HG03064 (cell line): ENCODE results near the gene ICAM2.
"Not testable (repeated sequence)": the region's sequence is repeated elsewhere in the genome, so short reads cannot be mapped to it uniquely, and the experiment has no call there.

ENCODE experiments used
- ATAC-seq: cut with Tn5 transposase; IDR thresholded peaks from one replicate; pipeline ENCODE4 v1.9.1; 2021; ENCODE audit warnings: low read depth; ENCODE audit not compliant: unreplicated experiment

The ICAM2 gene

DNA sequence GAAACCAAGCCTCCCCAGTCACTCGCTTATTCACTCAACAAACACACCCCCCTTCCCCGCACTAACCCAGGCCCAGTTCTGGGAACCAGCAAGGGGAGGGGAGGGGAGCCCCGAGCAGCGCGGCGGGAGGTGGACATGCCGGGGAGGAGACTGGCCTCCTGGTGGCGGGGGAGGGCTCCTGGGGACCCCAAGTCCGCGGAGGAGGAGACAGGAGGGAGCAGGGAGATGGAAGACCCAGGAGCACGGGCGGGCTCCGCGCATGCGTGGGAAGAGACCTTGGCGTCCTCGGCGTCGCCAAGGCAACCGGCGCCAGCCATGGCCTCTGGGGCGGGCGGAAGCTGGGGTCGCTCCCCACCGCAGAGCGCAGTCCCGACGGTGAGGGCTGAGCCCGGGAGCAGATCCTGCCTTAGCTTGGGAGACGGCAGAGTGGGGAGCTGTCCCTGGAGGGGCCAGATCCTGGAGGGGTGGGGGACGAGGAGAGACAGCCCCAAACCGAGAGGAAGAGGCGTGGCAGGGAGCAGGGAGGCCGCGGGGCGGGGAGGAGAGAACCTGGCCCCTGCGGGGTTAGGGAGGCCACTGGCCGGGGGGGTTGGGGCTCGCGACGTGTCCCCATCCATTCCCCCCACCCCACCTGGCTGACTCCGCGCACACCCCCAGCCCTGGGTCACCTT lies 22.2 kb downstream of the ICAM2 start, which contains the start of gene PRR29:
PRR29 (plus strand) TSS at position 302 of the 671 bp plus-strand sequence; CDS start at position 316, 14 bp downstream.
- ATAC-seq, result no peak

DNA sequence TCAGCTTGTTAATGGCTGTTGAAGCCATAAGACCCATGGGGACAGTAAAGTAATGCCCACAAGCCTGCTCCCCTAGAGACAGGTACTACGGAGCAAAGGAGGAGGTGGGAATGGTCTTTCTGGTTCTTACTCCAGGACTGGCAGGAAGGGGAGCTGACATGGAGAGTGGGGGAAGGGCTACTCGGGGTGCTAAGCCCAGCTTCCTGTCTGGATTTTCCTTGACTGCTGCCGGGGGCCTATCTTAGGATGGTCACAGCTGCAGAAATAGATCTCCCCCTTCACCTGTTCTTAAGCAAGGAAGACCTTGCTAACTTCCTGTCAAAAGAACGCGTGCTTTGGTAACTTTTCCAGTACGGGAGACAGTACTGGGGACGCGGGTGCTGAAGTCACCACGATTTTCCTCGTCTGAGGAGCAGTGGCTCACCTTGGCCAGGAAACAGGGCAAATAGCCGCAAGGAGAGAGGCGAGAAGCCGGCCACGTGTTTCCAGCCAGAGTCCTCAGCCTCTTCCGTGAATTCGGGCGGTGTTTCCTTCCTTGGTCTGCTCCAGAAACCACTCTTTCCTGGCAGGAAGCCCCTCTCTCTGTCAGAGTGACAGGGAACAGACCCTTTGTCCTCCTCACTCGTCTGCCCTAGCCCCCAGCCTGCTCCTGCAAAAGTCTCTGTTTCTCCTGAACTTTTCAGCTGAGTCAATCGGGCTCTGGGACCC lies 22.9 kb downstream of the ICAM2 start:
- no peak for ATAC-seq

DNA sequence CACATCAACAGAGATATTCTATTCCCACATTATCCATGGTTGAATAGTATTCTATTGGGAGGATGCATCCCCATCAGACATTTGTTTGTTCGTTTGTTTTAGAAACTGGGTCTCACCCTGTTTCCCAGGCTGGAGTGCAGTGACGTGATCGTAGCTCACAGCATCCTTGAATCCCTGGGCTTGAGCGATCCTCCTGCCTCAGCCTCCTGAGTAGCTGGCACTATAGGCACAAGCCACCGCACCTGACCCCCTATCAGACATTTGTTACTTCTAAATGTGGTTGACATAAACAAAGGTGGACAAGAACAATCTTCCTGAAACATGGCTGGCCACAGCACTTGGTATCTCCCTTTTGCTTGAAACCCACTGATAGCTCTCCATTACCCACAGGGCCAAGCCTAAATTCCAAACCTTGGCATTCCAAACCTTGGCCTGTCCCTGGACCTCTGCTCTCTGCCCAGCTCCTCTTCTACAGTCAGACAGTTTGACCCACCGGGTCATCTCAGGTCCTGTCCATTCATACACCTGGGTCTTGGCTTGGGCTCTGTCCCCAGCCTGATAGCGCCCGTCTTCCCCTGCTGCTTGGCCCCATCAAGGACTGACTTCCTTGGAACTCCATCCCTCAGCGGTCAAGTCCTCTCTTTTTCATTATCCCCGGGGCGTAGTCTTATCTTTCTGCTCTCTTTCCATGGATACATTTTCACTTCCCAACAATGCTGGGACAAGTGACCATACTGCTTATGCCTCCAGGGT lies 23.8 kb downstream of the ICAM2 start:
- no peak for ATAC-seq

DNA sequence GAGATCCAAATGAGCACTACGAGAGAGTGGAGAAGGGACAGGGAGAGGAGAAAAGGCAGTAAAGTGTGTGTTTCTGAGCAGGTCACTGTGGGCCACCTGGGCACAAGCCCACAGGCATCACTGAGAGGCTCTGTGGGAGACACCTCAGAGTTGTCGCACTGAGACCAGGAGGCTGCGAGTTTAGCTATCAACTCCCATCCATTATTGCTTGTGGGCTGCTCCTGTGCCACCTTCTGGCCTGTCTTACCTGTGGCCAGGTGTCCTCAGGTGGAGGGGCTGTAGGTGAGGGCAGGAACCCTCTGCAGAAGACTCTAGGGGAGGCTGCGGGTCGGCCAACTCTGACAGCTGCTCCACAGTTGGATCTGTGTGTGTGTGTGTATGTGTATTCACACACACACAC lies 24.8 kb downstream of the ICAM2 start:
- ATAC-seq, result no peak

DNA sequence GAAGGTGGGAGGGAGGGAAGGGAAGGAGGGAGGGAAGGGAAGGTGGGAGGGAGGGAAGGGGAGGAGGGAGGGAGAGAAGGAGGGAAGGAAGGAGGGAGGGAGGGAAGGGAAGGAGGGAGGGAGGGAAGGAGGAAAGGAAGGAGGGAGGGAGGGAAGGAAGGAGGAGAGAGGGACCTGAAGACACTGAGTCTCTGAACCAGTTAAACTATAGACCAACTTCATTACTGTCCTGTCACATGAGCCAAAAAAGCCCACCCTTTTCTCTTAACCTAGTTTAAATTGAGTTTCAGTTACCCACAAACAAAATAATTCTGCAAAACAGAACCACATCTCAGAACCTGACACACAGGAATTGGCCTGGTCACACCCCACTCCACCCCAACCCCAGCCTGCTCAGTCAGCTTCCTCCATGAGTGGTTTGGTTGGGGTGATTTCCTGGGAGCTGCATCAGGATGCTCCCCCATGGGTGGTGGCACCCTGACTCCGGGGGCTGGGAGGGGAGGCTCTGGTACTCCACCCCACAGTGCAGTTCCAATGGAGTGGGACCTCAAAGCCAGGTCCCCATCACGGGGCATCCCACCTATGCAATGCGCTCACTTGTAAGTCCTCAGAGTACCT lies 27.0 kb downstream of the ICAM2 start:
- ATAC-seq, result no peak

DNA sequence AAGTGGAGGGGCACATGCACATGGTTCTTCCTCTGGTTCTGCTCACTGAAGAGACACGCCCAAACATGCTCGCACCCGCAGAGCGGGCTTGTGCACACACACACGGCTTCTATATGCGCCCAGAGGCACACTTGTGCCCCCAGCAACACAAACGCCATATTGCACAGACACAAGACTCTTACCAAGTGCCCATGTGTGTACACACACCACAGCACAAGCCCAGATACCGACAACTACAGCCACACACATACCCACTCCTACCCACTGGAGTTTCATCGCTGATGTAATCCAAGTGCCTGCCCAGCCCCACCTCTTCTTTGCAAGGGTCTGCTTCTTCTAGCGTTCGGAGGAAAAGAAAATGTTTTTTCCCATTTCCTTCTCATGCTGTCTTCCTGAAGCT lies 28.8 kb downstream of the ICAM2 start:
- ATAC-seq, result no peak

DNA sequence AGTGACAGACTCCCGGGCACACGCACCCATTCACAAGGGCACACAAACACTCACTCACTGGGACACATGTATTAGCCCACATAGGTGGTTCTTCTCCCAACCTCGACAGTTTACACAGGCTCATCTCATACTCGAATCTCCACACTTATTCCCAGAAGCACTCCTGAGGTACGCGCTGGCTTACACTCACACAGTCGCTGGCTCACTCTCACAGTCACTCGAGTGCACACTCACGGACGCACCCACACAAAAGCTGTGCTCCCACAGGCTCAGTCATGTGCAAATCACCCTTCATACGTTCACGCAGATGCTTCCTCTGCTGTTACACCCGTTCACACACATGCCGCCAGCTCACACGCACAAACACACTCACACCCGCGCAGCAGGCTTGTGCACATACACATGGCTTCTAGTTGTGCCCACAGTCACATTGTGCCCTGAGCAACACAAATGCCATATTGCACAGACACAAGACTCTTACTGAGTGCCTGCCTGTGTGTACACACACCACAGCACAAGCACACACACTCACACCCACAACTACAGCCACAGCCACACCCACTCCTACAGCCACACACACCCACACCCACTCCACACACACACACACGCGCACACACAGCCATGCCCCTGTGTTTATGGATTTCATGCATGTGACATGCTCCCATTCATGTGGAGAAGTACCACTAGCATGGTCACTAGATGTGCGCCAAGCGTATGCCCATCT lies 30.6 kb downstream of the ICAM2 start:
- ATAC-seq, result no peak

DNA sequence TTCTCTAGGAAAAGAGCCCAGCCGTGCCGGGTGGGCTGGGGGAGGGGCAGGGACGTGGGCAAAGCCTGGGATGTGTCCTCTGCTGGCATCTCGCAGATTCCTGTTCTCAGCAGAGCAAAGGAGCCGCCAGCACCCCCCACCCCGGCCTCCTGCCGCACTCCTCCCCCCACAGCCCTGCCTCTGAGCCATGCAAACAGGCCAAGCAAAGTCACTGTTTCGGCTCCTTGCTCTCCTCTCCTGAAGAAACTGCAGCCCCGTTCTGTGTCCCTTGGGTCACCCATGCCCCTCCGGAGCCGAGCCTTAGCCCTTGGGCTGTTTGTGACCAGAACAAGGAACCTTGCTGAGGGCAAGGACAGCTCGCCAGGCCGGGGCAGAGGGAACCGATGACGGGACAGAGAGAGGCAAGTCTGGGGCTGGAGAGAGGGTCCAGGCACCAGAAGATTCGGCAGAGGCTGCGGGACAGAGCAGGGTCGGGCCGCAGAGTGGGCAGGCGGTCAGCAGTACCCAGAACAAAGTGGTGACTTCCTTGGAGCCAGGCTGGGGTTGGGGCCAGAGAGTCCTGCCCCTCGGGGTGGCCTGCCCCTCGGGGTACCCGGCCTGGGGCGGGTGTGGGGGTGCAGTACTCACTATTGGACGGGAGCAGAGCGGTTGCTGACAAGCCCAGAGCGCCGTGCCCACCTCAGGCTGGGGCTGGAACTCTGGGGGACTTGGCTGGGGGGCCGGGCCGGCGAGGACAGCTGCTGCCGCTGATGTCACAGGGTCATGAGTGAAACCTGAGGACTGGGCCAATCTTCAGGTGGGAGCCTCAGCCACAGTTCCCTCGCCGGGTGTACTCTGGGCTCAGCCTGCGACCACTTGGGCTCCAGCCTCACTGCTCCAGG lies 31.5 kb downstream of the ICAM2 start:
- no peak for ATAC-seq

DNA sequence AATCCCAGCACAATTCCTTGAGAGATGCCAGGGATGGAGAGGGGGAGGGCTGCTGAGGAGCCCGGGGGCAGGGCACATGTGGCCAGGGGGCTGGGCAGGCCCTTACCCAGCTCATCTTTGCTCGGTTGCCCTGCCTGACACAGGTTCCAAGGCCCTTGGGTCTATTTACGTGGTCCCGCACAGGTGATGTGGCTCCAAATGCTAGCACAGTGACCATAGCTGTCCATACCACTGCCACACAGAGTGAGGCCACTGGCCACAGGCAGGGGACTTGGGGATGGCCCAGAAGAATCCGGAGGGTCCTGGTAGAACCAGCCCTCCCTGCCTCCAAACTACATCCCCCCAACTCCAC lies 32.3 kb downstream of the ICAM2 start:
- ATAC-seq, result no peak

DNA sequence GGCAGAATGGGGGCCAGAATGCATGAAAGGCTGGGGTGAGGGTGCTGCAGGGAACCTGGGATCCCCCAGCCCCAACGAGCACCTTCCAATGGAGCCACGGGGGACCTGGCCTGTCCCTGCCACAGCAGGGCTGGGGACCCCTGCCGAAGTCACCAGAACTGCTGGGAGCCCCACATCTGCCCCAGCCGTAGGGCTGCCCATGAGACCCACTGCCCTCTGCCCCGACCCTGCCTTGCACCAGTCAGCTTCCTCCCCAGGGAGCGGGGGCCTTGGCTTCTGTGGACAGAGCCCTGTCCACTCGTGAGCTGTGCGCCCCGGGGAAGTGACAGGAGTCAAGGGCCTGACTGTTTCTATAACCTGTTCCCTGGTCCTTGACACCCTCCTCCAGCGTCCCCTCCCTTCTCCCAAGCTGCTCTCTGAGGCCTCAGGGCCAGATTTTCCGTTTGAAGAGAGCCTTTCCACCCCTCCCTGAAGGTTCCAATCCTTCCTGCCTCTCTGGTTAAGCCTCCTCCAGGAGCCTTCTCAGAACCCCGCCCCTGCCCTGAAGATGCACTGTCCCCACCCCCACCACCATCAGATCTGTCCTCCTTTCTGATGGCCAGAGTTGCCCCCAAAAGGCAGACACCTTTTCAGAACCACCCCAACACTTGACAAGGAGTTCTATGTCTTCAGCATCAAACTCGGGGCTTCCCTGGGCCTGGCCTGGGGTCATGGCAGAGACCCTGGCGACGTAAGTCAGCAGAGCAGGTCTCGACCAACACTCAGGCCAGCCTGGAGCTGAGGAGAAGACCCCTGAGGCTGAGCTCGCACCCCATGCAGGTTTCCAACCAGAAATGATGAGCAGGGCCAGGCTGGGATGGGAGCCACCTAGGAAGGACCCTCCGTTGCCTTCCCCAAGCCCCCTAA lies 33.0 kb downstream of the ICAM2 start:
- no peak for ATAC-seq

DNA sequence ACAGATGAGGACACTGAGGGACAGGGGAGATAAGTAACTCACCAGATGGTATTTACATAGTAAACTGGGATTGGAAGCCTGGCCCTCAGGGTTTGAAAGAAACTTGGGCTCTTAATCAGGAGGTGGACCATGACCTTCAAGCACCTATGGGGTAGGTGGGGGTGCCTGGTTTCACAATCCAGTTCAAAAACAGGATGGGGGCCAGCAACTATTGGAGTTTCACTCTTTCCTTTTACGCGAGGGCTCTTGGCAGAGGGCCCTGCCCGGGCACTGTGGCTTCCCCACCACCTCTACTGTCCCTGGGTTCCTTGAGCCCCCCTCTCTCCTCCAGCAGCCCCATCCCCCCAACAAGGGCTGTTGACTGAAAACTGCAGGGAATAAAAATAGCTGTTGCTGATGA lies 33.6 kb downstream of the ICAM2 start:
- ATAC-seq, result no peak

DNA sequence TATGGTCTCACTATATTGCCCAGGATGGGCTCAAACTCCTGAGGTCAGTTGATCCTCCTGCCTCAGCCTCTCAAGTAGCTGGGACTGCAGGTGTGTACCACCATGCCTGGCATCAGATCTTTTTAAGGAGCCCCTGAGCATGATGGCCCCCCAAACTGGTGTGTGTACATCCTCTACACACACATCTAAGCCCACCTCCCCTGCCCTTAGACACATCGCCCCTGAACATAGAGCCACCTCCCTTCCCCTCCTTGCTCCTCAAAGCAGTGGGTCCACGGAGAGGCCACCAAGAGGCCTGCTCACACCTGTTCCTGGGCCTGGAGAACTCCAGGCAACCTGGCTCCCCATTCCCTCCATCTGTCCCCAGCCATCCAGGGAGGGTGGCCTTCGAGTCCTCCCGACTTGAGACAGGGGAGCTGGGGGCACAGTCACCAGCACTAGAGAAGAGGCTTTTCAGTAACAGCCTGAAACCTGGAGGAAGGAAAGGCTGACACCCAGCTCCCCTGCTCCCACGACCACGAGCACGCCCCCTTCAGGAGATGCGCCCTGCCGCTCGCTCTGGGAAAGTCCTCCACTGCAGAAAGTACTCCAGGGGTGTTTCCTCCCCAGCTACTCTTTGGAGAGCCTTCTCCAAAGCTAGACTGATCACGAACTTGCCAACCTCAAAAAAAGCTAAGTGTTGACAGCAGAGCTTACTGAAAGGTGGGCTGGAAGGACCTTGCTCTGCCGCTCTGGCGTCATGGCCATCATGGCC lies 34.9 kb downstream of the ICAM2 start:
- ATAC-seq, result no peak

DNA sequence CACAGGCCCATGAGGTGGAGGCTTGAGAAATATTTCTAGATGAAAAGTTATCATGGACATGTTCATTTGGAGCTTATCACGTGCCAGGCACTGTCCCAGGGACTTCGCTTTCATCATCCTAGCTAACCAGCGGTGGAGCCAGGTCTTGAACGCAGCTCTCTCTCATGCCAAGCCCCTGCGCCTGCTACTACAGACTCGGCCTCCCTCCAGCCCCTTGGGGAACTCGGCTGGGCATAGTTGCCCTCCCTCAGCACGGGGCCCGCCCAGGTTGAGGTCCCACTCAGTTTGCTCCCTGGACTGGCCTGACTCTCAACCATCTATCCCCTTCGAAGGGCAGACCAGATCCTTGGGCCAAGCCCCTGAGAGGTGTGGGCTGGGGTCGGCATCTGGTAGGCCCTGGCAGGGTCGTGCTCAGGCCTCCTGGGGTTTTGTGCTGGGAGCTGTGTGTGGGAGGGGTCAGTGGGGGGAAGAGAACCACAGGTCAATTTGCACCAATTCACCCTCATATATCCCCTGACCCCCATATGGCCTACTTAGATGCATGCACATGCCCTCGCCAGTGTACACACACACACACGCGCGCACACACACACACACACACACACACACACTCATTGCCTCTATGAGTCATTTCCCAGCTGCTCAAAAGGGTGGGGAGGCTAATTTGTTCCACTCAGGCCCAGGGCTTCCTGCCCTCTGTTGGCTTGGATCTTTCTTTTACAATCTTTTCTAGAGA lies 35.6 kb downstream of the ICAM2 start:
- no peak for ATAC-seq

DNA sequence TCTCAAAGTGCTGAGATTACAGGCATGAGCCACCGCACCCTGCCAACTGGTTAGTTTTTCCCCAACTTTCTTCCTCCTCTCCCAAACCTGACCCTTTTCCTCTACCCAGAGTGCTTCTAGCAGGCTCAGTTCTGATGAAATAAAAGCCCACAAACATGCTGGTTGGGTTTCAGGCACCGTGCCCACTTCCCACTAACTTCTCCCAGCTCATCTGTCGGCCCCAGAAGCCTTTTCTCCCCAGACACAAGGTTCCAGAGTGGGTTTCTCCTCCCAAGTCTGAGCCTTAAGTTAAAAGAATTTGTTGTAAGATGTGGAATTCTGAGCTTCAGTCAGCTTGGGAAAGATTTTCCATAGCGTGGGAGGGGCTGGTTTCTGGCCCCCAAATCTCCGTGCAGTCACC lies 36.2 kb downstream of the ICAM2 start:
- ATAC-seq, result no peak

DNA sequence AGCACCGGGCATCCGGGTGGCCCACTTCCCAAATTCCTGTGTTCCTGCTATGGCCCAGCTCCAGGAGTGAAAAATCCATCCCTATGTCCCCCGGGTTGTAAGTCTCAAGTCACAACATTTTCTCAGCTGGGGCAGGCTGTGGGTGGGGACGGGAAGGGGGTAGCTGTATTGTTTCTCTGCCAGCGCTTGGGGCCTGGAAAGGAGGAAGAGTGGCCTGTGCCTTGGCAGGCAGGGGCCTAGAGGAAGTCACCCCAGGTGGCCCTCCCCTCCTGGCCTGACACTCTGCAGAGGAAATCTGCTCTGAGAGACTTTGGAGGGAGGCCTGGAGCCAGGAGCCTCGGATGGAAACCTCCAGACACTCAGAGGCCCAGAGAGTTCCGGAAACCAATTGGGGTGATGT lies 37.1 kb downstream of the ICAM2 start:
- ATAC-seq, result no peak

DNA sequence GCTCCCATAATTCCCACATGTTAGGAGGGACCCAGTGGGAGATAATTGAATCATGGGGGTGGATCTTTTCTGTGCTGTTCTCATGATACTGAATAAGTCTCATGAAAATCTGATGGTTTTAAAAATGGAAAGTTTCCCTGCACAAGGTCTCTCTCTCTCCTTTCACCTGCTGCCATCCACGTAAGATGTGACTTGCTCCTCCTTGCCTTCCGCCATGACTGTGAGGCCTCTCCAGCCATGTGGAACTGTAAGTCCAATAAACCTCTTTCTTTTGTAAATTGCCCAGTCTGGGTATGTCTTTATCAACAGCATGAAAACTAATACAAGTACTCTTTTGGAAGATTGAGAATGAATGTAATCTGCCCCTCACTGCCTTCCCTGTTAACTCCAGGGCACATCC lies 37.8 kb downstream of the ICAM2 start:
- not testable (repeated sequence) for ATAC-seq
